ENCODE measurements around the gene MYDGF.

DNA sequence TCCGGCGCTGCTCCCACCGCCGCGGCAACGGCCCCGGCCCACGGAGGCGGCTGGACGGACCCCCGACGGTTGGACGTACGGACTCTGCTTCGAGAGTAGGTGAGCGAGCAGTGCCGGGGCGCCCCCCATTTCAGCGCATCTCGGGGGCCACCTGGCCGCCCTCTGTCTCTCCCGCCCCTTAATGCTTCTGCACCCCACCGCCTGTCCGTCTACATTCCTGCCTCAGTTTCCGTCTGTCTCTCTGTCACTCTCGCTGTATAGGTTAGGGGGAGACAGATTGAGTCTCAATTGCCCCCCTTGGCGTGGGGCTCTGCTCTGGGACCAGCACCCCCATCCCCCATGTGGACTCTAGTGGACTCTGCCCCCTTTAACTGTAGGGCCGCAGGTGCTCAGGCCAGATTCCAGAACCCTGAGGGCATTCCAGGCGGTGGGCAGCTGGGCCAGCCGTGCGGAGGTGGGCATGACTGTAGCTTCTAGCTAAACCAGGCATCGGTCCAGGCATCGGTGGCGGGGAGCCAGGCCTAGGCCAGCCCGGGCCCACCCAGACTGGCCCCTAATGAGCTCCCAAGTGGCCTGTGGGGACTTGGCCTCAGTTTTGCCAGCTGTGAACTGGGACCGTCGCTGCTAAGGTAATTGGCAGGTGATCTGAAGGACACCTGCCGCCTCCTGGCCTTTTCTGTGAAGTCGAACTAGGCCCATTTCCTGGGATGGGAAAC lies 30.5 kb downstream of the MYDGF start:
- no peak for TF ChIP-seq ZBTB7A (tag by site-specific recombination; IDR thresholded peaks at IDR 0.05; ENCODE audit: low read depth)
- no peak for TF ChIP-seq CTCF (tag by site-specific recombination; IDR thresholded peaks at IDR 0.05)
- no peak for TF ChIP-seq YY1 (tag by site-specific recombination; IDR thresholded peaks at IDR 0.05)
- TF ChIP-seq, protein P1, sequence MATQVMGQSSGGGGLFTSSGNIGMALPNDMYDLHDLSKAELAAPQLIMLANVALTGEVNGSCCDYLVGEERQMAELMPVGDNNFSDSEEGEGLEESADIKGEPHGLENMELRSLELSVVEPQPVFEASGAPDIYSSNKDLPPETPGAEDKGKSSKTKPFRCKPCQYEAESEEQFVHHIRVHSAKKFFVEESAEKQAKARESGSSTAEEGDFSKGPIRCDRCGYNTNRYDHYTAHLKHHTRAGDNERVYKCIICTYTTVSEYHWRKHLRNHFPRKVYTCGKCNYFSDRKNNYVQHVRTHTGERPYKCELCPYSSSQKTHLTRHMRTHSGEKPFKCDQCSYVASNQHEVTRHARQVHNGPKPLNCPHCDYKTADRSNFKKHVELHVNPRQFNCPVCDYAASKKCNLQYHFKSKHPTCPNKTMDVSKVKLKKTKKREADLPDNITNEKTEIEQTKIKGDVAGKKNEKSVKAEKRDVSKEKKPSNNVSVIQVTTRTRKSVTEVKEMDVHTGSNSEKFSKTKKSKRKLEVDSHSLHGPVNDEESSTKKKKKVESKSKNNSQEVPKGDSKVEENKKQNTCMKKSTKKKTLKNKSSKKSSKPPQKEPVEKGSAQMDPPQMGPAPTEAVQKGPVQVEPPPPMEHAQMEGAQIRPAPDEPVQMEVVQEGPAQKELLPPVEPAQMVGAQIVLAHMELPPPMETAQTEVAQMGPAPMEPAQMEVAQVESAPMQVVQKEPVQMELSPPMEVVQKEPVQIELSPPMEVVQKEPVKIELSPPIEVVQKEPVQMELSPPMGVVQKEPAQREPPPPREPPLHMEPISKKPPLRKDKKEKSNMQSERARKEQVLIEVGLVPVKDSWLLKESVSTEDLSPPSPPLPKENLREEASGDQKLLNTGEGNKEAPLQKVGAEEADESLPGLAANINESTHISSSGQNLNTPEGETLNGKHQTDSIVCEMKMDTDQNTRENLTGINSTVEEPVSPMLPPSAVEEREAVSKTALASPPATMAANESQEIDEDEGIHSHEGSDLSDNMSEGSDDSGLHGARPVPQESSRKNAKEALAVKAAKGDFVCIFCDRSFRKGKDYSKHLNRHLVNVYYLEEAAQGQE (tag by site-specific recombination; IDR thresholded peaks at IDR 0.05) = no peak
- no peak for TF ChIP-seq ZSCAN23 (tag by site-specific recombination; IDR thresholded peaks at IDR 0.05)
- TF ChIP-seq, protein P2, sequence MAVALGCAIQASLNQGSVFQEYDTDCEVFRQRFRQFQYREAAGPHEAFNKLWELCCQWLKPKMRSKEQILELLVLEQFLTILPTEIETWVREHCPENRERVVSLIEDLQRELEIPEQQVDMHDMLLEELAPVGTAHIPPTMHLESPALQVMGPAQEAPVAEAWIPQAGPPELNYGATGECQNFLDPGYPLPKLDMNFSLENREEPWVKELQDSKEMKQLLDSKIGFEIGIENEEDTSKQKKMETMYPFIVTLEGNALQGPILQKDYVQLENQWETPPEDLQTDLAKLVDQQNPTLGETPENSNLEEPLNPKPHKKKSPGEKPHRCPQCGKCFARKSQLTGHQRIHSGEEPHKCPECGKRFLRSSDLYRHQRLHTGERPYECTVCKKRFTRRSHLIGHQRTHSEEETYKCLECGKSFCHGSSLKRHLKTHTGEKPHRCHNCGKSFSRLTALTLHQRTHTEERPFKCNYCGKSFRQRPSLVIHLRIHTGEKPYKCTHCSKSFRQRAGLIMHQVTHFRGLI (tag by site-specific recombination; IDR thresholded peaks at IDR 0.05) = no peak
- no peak for TF ChIP-seq ZNF174 (tag by site-specific recombination; IDR thresholded peaks at IDR 0.05)
- TF ChIP-seq ZNF629 (tag by site-specific recombination; IDR thresholded peaks at IDR 0.05) = no peak
